AG09319 (cell line): Measurements from ENCODE around the gene TBC1D22A.

Source experiments
- DNase-seq: peaks from one replicate; pipeline ENCODE4 v3.0.0-alpha.2; 2010; ENCODE audit warnings: low read depth; ENCODE audit errors: extremely low read depth
- TF ChIP-seq, protein P1 (sequence below): IDR thresholded peaks from 2 replicates; pipeline ENCODE4 v1.5.1; 2011; ENCODE audit warnings: low read depth, mild to moderate bottlenecking, inconsistent platforms, low read length, moderate library complexity

The TBC1D22A gene

DNA sequence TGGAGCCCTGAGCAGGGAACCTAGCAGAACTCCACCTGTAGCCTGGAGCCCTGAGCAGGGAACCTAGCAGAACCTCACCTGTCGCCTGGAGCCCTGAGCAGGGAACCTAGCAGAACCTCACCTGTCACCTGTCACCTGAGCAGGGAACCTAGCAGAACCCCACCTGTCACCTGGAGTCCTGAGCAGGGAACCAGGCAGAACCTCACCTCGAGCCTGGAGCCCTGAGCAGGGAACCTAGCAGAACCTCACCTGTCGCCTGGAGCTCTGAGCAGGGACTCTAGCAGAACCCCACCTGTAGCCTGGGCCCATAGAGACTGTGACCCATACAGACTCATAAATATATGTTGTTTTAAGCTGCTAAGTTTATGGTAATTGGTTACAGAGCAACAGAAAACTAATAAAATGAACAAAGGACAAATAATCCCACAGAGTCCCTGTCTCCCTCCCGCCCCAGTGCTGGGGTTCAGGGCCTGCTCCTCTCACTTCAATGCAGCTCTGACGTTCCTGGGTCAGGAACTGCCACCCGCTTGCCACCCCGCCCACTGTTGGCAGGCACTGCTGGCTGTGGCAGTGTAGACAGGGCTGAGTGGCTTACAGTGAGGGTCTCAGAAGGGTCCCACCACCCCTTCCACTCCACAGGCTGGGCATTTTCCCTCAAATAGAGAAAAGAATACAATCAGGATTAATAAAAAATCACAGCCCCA is 259.1 kb downstream of the TBC1D22A start:
- no peak for DNase-seq
- TF ChIP-seq, protein P1, sequence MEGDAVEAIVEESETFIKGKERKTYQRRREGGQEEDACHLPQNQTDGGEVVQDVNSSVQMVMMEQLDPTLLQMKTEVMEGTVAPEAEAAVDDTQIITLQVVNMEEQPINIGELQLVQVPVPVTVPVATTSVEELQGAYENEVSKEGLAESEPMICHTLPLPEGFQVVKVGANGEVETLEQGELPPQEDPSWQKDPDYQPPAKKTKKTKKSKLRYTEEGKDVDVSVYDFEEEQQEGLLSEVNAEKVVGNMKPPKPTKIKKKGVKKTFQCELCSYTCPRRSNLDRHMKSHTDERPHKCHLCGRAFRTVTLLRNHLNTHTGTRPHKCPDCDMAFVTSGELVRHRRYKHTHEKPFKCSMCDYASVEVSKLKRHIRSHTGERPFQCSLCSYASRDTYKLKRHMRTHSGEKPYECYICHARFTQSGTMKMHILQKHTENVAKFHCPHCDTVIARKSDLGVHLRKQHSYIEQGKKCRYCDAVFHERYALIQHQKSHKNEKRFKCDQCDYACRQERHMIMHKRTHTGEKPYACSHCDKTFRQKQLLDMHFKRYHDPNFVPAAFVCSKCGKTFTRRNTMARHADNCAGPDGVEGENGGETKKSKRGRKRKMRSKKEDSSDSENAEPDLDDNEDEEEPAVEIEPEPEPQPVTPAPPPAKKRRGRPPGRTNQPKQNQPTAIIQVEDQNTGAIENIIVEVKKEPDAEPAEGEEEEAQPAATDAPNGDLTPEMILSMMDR = no peak

GRCh38 chr22:47022075-47022473 is 259.6 kb downstream of the TBC1D22A start:
- no peak for DNase-seq
- TF ChIP-seq, protein P1 = no peak

- no peak for DNase-seq
- TF ChIP-seq, protein P1 = no peak
These were observed 260.0 kb downstream of the TBC1D22A start for GRCh38 chr22:47022475-47022874.

- TF ChIP-seq, protein P1 = no peak
- no peak for DNase-seq
These were observed 261.4 kb downstream of the TBC1D22A start for GRCh38 chr22:47023871-47024270.

DNA sequence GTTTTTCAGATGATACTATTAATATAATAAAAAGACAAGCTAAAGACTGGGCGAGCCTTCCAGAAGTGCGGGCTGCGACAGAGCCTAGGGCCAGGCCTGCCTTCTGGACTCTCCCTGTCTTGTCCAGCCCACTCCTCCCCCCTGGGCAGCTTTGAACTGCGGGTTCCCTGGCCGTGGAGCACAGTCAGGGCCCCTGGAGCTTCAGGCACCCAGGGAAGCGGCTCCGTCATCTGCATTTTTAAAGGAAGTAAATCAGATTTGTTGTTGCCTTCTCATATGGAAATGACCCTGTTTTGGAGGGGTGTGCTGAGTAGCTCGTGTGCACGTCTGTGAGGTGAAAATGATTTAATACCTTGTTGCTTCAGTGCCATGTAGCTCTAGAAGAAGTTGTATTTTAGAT is 265.3 kb downstream of the TBC1D22A start:
- no peak for DNase-seq
- TF ChIP-seq, protein P1 = no peak

DNA sequence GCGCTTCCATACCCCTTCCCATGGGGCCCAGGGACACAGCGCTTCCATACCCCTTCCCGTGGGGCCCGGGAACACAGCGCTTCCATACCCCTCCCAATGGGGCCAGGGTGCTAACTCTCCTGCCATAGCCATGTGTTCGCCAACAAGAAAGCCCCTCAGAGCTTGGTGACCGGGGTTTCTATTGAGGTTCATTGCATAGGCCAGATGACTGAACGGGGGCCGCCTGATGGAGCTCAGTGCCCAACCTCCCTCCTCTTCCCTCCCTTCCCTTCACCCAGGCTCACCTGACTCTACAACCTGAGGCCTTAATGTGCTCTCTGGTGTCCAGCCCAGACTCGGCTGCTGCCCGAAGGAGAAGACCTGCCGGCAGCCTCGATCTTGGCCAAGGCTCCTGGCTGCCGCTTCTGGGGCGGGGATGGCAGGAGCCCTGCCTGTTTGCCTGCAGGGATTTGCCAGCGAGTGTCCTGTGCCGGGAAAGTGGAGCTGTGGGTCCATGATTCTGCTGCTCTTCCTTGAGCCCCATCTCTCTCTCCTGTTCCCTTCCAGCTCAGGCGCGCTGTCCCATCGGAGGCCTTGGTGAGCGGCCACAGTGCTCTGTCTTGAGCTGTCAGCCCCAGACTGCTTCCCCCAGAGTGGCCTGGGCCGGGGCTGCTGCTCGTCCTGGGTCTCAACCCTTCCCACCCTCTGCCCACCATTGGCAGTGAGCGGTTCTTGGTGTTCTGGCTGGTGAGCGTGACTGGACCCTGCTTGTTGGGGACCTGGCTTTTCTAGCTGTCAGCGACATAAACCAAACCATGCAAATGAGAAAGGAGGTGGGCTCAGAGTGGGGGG is 267.0 kb downstream of the TBC1D22A start:
- no peak for DNase-seq
- TF ChIP-seq, protein P1 = no peak

- DNase-seq = no peak
- TF ChIP-seq, protein P1 = no peak
These were observed 267.8 kb downstream of the TBC1D22A start for GRCh38 chr22:47030143-47030661.
